ENCODE data around the gene MGMT. TPM values are rescaled to one million over a fixed set of nuclear protein-coding genes. Genes with fewer than 3 reads are reported as not detected.

Gene MGMT
- total RNA-seq, 2 donors from 2014 or later: 28.6 to 33.7 TPM

DNA sequence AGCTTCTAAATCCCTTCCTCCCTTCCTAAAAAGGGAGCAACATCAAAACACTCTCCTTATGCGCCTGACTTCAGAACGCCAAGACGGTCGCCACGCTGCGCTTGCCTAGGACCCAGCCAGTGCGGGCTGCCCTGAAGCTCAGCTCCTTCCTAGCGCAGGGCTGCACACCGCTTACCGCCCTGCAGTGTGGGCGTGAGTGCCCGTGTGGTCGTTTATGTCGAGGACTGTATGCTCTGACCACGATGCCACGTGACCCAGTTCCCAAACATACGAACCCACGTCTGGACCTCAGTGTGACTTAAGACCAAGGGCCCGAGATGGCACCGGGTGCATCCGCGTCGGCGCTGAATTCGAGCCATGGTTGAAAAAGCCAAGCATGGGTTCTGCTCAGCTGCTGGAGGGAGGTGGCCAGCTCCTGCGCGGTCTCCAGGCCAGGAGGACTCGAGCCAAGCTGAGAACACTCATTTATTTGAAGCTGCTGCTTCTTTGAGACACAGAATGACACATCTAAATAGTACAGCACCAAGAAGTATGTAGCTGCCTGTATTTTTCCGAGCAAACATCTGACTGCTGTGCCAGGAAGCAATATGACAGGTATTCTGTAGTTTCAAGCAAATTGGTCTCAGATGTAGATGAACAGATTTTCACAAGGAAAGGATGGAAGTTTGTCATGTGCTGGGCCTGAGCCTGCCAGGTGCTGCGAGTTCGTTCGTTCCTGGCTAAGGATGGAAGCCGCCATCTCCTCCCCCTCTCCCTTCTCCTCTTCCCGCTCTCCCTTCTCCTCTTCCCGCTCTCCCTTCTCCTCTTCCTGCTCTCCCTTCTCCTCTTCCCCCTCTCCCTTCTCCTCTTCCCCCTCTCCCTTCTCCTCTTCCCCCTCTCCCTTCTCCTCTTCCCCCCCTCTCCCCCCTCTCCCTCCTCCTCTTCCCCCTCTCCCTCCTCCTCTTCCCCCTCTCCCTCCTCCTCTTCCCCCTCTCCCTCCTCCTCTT, 312.4 kb downstream of the MGMT start:
- Histone ChIP-seq H3K27ac (ENCODE audit: low read depth, low read length) (no peak overlapping the region), H3K27me3 (ENCODE audit: control insufficient read depth, insufficient read depth, low read length, poor library complexity, severe bottlenecking) (no peaks in the 10 kb centered on the region), H3K4me1 (ENCODE audit: control insufficient read depth, insufficient read depth, low read length) (no peaks in the 10 kb centered on the region), H3K9me3 (ENCODE audit: control insufficient read depth, low read length) (no peaks in the 10 kb centered on the region), H3K36me3 (ENCODE audit: control insufficient read depth, insufficient read depth, low read length) (no peaks in the 10 kb centered on the region), H3K4me3 (ENCODE audit: low read length) (no peak overlapping the region), H3K9ac (ENCODE audit: extremely low read depth, low read length, poor library complexity, severe bottlenecking) (no peak overlapping the region)
- no peak for TF ChIP-seq CTCF (conservative IDR thresholded peaks at IDR 0.05)
- no peak overlapping the region for H3K27ac Mint-ChIP-seq
- WGBS, 2 experiments (ENCODE audit: insufficient coverage in 1 of 2, insufficient read length in 1 of 2): 89 to 97% methylated on average over 19 to 31 of the region's 35 CpGs
- H3K4me3 Mint-ChIP-seq: no peak overlapping the region
- peaks cover 2% of the 10 kb centered on the region for H3K27me3 Mint-ChIP-seq (ENCODE audit: insufficient read depth)
- H3K36me3 Mint-ChIP-seq (ENCODE audit: low read depth): no peaks in the 10 kb centered on the region
- H3K4me1 Mint-ChIP-seq: no peaks in the 10 kb centered on the region
- DNase-seq: peak; percentile 34
- H3K9me3 Mint-ChIP-seq: no peaks in the 10 kb centered on the region

GRCh38 chr10:129780198-129780597, 313.2 kb downstream of the MGMT start:
- no peak overlapping the region for H3K9ac ChIP-seq (ENCODE audit: extremely low read depth, low read length, poor library complexity, severe bottlenecking)
- Mint-ChIP-seq H3K9me3 (no peaks in the 10 kb centered on the region), H3K4me1 (no peaks in the 10 kb centered on the region), H3K27ac (no peak overlapping the region), H3K4me3 (no peak overlapping the region), H3K36me3 (ENCODE audit: low read depth) (no peaks in the 10 kb centered on the region), H3K27me3 (ENCODE audit: insufficient read depth) (peaks cover 2% of the 10 kb centered on the region)
- WGBS, 2 experiments (ENCODE audit: insufficient coverage in 1 of 2, insufficient read length in 1 of 2): 80 to 92% methylated on average over 2 to 6 of the region's 6 CpGs
- no peak for TF ChIP-seq CTCF (conservative IDR thresholded peaks at IDR 0.05)
- H3K4me3 ChIP-seq (ENCODE audit: low read length): no peak overlapping the region
- H3K36me3 ChIP-seq (ENCODE audit: control insufficient read depth, insufficient read depth, low read length): no peaks in the 10 kb centered on the region
- DNase-seq: peak; percentile 29
- H3K4me1 ChIP-seq (ENCODE audit: control insufficient read depth, insufficient read depth, low read length): no peaks in the 10 kb centered on the region
- no peaks in the 10 kb centered on the region for H3K9me3 ChIP-seq (ENCODE audit: control insufficient read depth, low read length)
- H3K27me3 ChIP-seq (ENCODE audit: control insufficient read depth, insufficient read depth, low read length, poor library complexity, severe bottlenecking): no peaks in the 10 kb centered on the region
- no peak overlapping the region for H3K27ac ChIP-seq (ENCODE audit: low read depth, low read length)

GRCh38 chr10:129780901-129781795, 314.1 kb downstream of the MGMT start:
- Histone ChIP-seq H3K27me3 (ENCODE audit: control insufficient read depth, insufficient read depth, low read length, poor library complexity, severe bottlenecking) (no peaks in the 10 kb centered on the region), H3K27ac (ENCODE audit: low read depth, low read length) (no peak overlapping the region), H3K4me3 (ENCODE audit: low read length) (no peak overlapping the region), H3K4me1 (ENCODE audit: control insufficient read depth, insufficient read depth, low read length) (no peaks in the 10 kb centered on the region), H3K36me3 (ENCODE audit: control insufficient read depth, insufficient read depth, low read length) (no peaks in the 10 kb centered on the region), H3K9ac (ENCODE audit: extremely low read depth, low read length, poor library complexity, severe bottlenecking) (no peak overlapping the region), H3K9me3 (ENCODE audit: control insufficient read depth, low read length) (no peaks in the 10 kb centered on the region)
- Mint-ChIP-seq H3K27me3 (ENCODE audit: insufficient read depth) (peaks cover 2% of the 10 kb centered on the region), H3K36me3 (ENCODE audit: low read depth) (no peaks in the 10 kb centered on the region), H3K4me3 (no peak overlapping the region), H3K4me1 (peaks cover 5% of the 10 kb centered on the region), H3K27ac (no peak overlapping the region), H3K9me3 (no peaks in the 10 kb centered on the region)
- WGBS, 2 experiments (ENCODE audit: insufficient coverage in 1 of 2, insufficient read length in 1 of 2): 91 to 93% methylated on average over 13 to 20 of the region's 20 CpGs
- no peak for TF ChIP-seq CTCF (conservative IDR thresholded peaks at IDR 0.05)
- DNase-seq: peak; percentile 42

Measured in endodermal cell (in vitro differentiated cells).